ENCODE results near the gene NDUFB8.

- TF ChIP-seq CTCF (IDR thresholded peaks at IDR 0.05) (no peak), POLR2A (IDR thresholded peaks at IDR 0.05) (no peak)
These were observed 22.9 kb downstream of the NDUFB8 start for GRCh38 chr10:100506596-100507356.

All from esophagus squamous epithelium (tissue), 4 donors.